Activated T-cell treated with anti-CD3 and anti-CD28 coated beads, Interleukin-2, amount 50 U/mL, for 24 hours (primary cell): Measurements from ENCODE around the gene OGA.

ENCODE experiments used
- DNase-seq: peaks from one replicate; pipeline ENCODE4 v3.0.0-alpha.2; 2020
- H3K27ac Mint-ChIP-seq: 2 replicates; pipeline ENCODE4 v1.8.0; 2020; ENCODE audit warnings: mild to moderate bottlenecking, mixed read lengths
- H3K27me3 Mint-ChIP-seq: 2 replicates; pipeline ENCODE4 v1.8.0; 2020; ENCODE audit warnings: mixed read lengths
- H3K36me3 Mint-ChIP-seq: 2 replicates; pipeline ENCODE4 v1.8.0; 2020; ENCODE audit warnings: low read depth, mixed read lengths
- H3K4me1 Mint-ChIP-seq: 2 replicates; pipeline ENCODE4 v1.8.0; 2020; ENCODE audit warnings: low read depth, mixed read lengths
- H3K4me3 Mint-ChIP-seq: 2 replicates; pipeline ENCODE4 v1.8.0; 2020; ENCODE audit warnings: mild to moderate bottlenecking, moderate library complexity, mixed read lengths
- H3K9me3 Mint-ChIP-seq: 2 replicates; pipeline ENCODE4 v1.8.0; 2020; ENCODE audit warnings: mixed read lengths

OGA gene

GRCh38 chr10:101840741-101841453 is 22.7 kb upstream of the OGA start:
- Mint-ChIP-seq H3K9me3 (no peaks in the 10 kb centered on the region), H3K27me3 (peaks cover 21% of the 10 kb centered on the region), H3K4me1 (peaks cover 52% of the 10 kb centered on the region), H3K27ac (peak overlapping the region; percentile 66), H3K4me3 (peak overlapping the region; percentile 71), H3K36me3 (peaks cover 8% of the 10 kb centered on the region)
- peak; percentile 85 for DNase-seq

GRCh38 chr10:101840102-101840684 is 21.9 kb upstream of the OGA start:
- peaks cover 58% of the 10 kb centered on the region for H3K4me1 Mint-ChIP-seq
- H3K4me3 Mint-ChIP-seq, result peak overlapping the region; percentile 71
- DNase-seq, result no peak
- H3K27me3 Mint-ChIP-seq, result peaks cover 21% of the 10 kb centered on the region
- no peaks in the 10 kb centered on the region for H3K9me3 Mint-ChIP-seq
- H3K36me3 Mint-ChIP-seq, result peaks cover 1% of the 10 kb centered on the region
- H3K27ac Mint-ChIP-seq, result peak overlapping the region; percentile 66

- DNase-seq, result peak; percentile 77
- Mint-ChIP-seq H3K27ac (peak overlapping the region; percentile 82), H3K27me3 (peaks cover 21% of the 10 kb centered on the region), H3K9me3 (no peaks in the 10 kb centered on the region), H3K36me3 (no peaks in the 10 kb centered on the region), H3K4me1 (peaks cover 63% of the 10 kb centered on the region), H3K4me3 (peak overlapping the region; percentile 71)
Observed at GRCh38 chr10:101839416-101840063, 21.3 kb upstream of the OGA start.

- peaks cover 63% of the 10 kb centered on the region for H3K4me1 Mint-ChIP-seq
- no peaks in the 10 kb centered on the region for H3K9me3 Mint-ChIP-seq
- H3K36me3 Mint-ChIP-seq, result no peaks in the 10 kb centered on the region
- H3K27me3 Mint-ChIP-seq, result peaks cover 15% of the 10 kb centered on the region
- no peak overlapping the region for H3K27ac Mint-ChIP-seq
- DNase-seq, result no peak
- peak overlapping the region; percentile 71 for H3K4me3 Mint-ChIP-seq
Observed at GRCh38 chr10:101839002-101839401, 20.8 kb upstream of the OGA start.

- no peaks in the 10 kb centered on the region for H3K36me3 Mint-ChIP-seq
- no peaks in the 10 kb centered on the region for H3K9me3 Mint-ChIP-seq
- peaks cover 15% of the 10 kb centered on the region for H3K27me3 Mint-ChIP-seq
- peaks cover 66% of the 10 kb centered on the region for H3K4me1 Mint-ChIP-seq
- no peak for DNase-seq
- H3K4me3 Mint-ChIP-seq, result no peak overlapping the region
- H3K27ac Mint-ChIP-seq, result no peak overlapping the region
Observed at GRCh38 chr10:101838416-101838970, 20.2 kb upstream of the OGA start.

GRCh38 chr10:101837748-101838147 is 19.5 kb upstream of the OGA start:
- Mint-ChIP-seq H3K9me3 (no peaks in the 10 kb centered on the region), H3K27me3 (peaks cover 11% of the 10 kb centered on the region), H3K27ac (no peak overlapping the region), H3K4me3 (no peak overlapping the region), H3K4me1 (peaks cover 66% of the 10 kb centered on the region), H3K36me3 (no peaks in the 10 kb centered on the region)
- no peak for DNase-seq

- Mint-ChIP-seq H3K27me3 (no peaks in the 10 kb centered on the region), H3K36me3 (no peaks in the 10 kb centered on the region), H3K4me1 (peaks cover 60% of the 10 kb centered on the region), H3K9me3 (no peaks in the 10 kb centered on the region), H3K27ac (peak overlapping the region; percentile 11), H3K4me3 (no peak overlapping the region)
- DNase-seq, result peak; percentile 29
Observed at GRCh38 chr10:101835362-101835761, 17.1 kb upstream of the OGA start.

- peak; percentile 37 for DNase-seq
- H3K27ac Mint-ChIP-seq, result no peak overlapping the region
- H3K27me3 Mint-ChIP-seq, result no peaks in the 10 kb centered on the region
- no peaks in the 10 kb centered on the region for H3K36me3 Mint-ChIP-seq
- peaks cover 61% of the 10 kb centered on the region for H3K4me1 Mint-ChIP-seq
- H3K4me3 Mint-ChIP-seq, result no peak overlapping the region
- no peaks in the 10 kb centered on the region for H3K9me3 Mint-ChIP-seq
Observed at GRCh38 chr10:101834341-101834740, 16.1 kb upstream of the OGA start.

- no peaks in the 10 kb centered on the region for H3K9me3 Mint-ChIP-seq
- peak overlapping the region; percentile 2 for H3K27ac Mint-ChIP-seq
- H3K4me3 Mint-ChIP-seq, result no peak overlapping the region
- peak; percentile 25 for DNase-seq
- H3K27me3 Mint-ChIP-seq, result no peaks in the 10 kb centered on the region
- H3K4me1 Mint-ChIP-seq, result peaks cover 56% of the 10 kb centered on the region
- H3K36me3 Mint-ChIP-seq, result no peaks in the 10 kb centered on the region
Observed at GRCh38 chr10:101833466-101833865, 15.2 kb upstream of the OGA start.

- Mint-ChIP-seq H3K27ac (peak overlapping the region; percentile 8), H3K36me3 (no peaks in the 10 kb centered on the region), H3K4me1 (peaks cover 56% of the 10 kb centered on the region)
Observed at GRCh38 chr10:101832325-101832771, 14.1 kb upstream of the OGA start.

GRCh38 chr10:101831169-101831811 is 13.0 kb upstream of the OGA start:
- Mint-ChIP-seq H3K36me3 (no peaks in the 10 kb centered on the region), H3K4me3 (peak overlapping the region; percentile 73), H3K4me1 (peaks cover 55% of the 10 kb centered on the region), H3K27ac (peak overlapping the region; percentile 97), H3K9me3 (no peaks in the 10 kb centered on the region), H3K27me3 (no peaks in the 10 kb centered on the region)
- DNase-seq, result no peak

More at GRCh38 chr10:101832325-101832771, 14.1 kb upstream of the OGA start:
- Mint-ChIP-seq H3K27me3 (no peaks in the 10 kb centered on the region), H3K4me3 (no peak overlapping the region), H3K9me3 (no peaks in the 10 kb centered on the region)
- DNase-seq, result no peak

GRCh38 chr10:101830322-101831168 is 12.3 kb upstream of the OGA start:
- H3K9me3 Mint-ChIP-seq, result no peaks in the 10 kb centered on the region

GRCh38 chr10:101829561-101830315 is 11.5 kb upstream of the OGA start:
- H3K9me3 Mint-ChIP-seq, result no peaks in the 10 kb centered on the region
- peak overlapping the region; percentile 73 for H3K4me3 Mint-ChIP-seq
- H3K4me1 Mint-ChIP-seq, result peaks cover 43% of the 10 kb centered on the region
- peak overlapping the region; percentile 97 for H3K27ac Mint-ChIP-seq
- no peaks in the 10 kb centered on the region for H3K27me3 Mint-ChIP-seq
- H3K36me3 Mint-ChIP-seq, result no peaks in the 10 kb centered on the region
- DNase-seq, result peak; percentile 71

More at GRCh38 chr10:101830322-101831168, 12.3 kb upstream of the OGA start:
- Mint-ChIP-seq H3K27ac (peak overlapping the region; percentile 97), H3K36me3 (no peaks in the 10 kb centered on the region), H3K4me1 (peaks cover 49% of the 10 kb centered on the region), H3K4me3 (peak overlapping the region; percentile 73), H3K27me3 (no peaks in the 10 kb centered on the region)
- DNase-seq, result peak; percentile 91
